Activated CD4-positive, alpha-beta T cell treated with anti-CD3 and anti-CD28 coated beads for 4 hours (primary cell): ENCODE data around the gene AGO1.
"Not testable (repeated sequence)": the region's sequence is repeated elsewhere in the genome, so short reads cannot be mapped to it uniquely, and the experiment has no call there.

Source experiments
- DNase-seq, 2 donors: peaks; one replicate each; pipeline ENCODE4 v3.0.0-alpha.2; 2020

Gene AGO1

DNA sequence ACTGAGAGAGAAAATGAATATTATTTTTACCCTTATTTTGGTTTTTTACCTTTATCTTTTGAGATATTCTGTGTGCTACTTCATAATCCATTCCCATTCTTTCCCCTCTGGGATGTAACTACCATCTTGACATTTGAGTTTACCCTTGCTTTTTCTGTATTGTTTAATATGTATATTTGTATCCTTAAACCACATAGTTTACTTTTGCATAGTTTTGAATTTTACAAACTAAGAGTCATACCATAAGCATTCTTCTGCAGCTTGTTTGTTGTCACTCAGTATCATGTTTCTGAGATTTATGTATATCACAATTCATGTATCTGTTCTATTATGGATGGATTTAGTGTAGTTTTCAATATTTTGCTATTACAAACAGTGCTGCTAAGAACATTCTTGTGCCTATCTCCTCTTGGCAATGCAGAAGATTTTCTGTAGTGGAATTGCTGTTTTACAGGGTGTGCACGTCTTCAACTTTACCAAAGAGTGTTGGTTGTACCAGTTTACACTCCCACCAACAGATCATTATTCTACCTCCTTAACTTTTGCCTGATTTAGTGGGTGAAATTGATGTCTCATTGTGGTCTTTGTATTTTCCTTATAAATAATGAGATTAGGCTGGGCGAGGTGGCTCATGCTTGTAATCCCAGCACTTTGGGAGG, 12.2 kb upstream of the AGO1 start:
- no peak for DNase-seq

DNA sequence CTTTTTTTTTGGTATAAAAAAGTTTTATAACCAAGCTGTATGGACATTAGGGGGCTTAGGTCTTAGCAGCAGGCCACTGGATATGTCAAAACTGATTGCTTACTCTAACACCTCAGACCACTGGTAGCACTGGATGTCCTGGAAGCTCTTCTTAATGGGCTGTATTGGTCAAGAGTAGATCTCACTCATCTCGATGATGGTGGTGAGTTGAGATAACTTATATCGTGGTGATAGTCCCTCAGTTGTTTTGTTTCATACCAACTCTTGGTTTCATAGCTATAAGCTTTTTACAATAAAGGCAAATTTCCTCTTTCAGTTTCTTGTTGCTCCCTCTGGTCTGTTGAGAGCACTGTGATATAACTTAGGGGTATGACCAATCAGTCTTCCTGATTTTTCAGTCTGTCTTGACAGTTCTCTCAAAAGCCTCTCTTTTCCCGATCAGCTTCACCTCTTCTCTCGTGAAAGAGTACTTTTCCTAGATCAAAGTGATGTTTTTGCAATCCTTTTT, 9.7 kb upstream of the AGO1 start:
- no peak for DNase-seq

DNA sequence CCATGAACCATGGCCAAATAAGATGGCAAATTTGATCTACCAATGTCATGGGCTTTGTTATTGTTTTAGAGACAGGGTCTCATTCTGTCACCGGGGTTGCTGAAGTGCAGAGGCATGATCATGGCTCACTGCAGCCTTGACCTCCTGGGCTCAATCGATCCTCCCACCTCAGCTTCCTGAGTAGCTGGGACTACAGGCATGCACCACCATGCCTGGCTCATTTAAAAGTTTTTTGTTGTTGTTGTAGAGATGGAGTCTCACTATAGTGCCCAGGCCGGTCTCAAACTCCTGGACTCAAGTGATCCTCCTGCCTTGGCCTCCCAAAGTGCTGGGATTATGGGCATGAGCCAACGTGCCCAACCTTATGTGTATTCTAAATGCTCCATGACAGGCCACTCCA, 8.9 kb upstream of the AGO1 start:
- not testable (repeated sequence) for DNase-seq

DNA sequence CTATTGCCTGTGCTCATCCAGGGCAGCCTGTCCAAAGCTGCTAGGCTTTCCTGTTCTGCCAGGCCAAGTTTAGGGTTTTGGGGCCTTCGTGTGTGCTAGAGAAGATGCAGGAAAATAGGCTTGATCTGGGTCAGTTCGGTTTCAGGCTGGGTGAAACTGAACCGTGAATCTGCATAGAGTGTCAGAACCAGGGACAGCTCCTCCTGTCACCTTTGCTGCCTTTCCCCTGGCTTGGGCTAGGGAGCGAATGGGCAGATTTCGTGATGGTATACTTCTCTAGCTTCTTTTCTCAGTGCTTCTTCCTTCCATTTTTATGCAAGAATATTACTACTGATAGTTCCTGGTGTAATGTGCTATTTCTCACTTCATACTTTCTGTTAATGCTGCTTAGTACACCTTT, 6.0 kb upstream of the AGO1 start:
- DNase-seq = no peak

DNA sequence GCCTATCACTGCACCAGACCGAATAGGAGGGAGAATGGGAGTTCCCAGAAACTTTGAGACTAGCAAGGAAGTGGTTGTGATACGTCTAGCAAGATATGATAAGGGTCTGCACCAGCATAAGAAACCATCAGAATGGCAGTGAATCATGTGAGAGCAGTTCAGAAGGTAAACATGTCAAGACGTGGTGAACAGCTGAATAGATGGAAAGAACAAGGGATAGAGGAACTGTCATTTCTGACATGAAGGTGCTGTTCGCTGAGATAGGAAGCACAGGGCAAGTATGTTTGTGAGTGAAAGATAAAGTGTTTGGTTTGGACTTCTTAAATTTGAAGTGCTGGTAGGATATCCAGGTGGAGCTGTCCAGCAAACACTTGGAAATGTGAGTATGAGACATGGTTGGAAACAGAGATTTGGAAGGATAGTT, 1.1 kb upstream of the AGO1 start:
- no peak for DNase-seq

DNA sequence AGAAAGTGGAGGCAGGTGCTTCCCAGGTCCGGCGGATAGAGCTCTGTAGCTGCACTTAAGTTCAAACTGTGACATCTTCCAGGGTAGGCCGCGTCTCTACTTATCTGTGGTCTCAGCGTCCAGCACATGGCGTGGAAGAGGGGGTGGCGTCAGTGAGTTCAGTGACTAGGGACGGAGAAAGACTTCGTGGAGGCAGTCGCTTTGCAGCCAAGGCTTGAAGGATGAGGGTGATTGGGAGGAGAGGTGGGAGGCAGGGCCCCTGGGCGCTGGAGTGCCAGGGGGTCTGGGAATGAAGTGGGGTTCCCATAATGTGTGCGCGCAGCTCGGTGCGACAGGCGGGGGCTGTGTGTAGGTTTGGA, 444 bp upstream of the AGO1 start:
- no peak for DNase-seq

DNA sequence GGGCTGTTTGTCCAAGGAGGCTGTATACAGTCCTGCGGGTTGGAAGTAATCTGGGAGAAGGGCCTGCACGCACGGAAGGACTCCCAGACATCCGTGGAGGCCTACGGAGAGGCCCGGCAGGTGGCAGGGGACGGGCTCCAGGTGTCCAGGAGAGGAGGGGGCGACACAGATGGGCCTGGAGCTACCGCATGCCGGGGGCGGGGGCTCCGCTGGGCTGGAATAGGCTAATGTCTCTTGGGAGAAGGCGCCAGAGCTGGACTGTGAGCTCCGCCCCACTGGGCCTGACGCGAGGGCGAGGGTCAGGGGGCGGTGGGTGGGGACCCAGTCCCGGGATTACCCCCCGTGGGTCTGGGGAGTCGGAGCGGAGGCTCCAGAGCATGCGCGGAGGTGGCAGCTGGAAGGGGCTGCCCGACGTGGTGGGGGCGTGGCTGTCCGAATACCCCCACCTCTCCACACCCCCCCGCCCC, 659 bp downstream of the AGO1 start:
- DNase-seq = peak; percentile 49 to 56

DNA sequence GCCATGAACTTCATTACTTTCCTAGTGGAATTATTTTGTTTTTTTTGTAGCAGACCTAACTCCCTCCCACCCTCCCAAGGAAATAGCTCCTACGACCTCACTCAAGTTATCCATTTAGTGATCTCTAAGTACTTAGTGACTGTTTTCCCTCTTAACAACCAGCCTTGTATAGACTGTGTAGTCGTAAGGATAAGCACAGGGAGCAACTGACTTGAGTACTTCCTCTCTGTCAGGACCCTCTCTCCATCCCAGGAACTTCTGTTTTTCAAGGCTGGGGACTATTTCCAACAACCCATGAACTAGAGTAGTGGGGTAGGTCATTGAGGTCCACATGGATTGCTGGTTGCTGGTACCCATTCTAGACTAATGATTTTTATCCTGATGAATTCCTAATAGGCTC, 1.9 kb downstream of the AGO1 start:
- no peak for DNase-seq

DNA sequence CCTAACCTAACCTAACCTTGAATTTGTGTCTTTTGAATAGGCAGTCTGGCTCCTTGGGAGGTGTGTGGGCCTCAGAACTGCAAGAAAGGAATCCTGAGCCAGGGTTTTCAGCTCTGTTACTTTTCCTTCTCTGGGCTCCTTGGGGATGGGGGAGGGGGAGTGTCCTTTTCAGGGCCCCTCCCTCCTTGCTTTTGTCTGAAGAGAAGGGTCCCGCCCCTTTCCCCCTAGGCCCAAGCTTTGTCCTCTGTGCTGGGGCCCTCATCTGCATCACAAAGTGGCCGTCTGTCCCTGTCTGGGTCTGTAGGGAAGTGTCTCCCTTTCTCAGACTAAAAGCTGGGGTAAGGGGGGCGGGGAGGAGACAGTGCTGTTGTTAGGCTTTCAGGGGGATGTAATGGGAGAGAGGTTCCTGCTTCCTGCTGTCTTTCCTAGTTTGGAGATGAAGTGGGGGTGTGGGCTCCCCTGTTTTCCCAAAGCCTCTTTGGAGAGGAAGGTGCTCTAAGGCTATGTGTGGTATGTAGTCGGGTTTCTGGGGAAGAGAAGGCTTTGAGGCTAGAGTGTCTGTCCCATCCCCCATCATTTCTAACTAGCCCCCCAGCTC, 3.1 kb downstream of the AGO1 start:
- no peak for DNase-seq

DNA sequence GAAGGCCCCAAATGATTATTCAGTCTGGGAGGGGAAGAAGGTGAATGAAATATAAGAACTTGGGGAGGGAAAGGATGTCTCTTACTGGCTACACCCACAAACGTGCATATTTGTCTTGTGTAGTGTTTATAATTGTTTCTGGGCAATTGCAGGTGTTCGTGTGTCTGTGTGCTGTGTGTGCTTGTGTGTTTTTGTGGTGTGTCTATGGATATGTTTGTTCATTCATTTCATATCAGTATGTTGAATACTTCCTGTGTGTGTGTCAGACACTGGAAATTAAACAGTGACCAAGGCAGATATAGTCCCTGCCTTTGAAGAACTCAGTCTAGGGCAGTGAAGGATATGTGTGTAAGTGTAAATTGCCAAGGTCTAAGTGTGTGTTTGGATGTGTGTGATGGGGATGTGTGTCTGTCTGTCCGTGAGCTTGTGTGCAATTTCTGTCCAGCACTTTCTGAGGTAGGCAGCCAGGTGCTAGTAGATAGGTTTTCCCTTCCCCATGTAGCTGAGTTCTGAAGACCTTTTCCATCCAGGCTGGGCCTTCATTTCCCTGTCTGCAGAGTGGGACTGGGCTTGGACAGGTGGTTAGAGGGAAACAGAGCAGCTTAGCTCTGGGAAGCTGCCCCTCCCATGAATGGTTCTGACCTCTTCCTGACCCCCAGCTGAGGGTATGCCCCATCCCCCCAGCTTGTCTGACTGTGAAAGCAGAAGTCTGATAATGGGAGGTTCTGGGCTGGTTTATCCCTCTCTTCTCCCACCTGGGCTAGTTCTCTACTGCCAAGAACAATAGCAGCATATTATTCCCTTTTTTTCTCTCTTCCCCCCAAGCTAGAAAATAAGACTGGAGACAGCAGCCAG, 3.8 kb downstream of the AGO1 start:
- no peak for DNase-seq

DNA sequence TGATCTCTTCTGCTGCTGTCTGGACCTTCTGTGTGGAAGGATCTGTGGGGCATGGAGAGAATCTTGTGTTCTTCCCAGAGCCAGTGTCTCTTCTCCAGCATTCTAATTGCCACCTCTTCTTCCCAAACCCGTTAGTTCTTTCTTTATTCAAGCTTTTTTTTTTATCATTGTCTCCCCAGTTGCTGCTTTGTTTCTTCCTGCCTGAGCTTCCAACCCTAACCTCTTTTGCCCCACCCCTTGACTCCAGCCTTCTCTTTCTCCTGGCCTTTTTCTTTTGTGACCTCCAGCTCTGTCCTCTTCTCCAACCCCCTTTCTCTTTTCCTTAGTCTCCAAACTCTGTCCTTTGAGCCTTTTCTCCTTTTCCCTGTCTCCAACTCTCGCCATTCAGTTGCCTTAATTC, 4.5 kb downstream of the AGO1 start:
- no peak for DNase-seq

DNA sequence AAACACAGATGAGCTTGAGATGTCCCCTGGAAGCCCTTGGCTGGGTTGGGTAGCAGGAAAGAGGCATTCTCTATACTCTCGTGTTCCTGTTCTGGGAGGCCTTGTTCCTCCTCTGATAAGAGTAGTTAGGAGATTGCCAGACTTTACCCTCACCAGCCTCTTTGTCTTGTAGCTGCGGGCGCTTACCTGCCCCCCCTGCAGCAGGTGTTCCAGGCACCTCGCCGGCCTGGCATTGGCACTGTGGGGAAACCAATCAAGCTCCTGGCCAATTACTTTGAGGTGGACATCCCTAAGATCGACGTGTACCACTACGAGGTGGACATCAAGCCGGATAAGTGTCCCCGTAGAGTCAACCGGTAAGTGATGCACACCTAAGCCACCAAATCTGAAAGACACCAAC, 5.2 kb downstream of the AGO1 start:
- DNase-seq = no peak

DNA sequence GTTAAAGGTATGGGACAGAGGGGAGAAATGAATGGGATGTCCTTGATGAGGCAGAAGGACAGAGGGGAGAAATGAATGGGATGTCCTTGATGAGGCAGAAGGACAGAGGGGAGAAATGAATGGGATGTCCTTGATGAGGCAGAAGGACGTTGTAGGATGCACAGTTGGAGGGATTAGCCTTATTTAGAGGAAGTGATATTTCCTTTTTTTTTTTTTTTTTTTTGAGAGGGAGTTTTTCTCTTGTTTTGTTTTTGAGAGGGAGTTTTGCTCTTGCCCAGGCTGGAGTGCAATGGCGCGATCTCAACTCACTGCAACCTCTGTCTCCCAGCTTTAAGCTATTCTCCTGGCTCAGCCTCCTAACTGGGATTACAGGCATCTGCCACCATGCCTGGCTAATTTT, 6.0 kb downstream of the AGO1 start:
- DNase-seq = not testable (repeated sequence)

DNA sequence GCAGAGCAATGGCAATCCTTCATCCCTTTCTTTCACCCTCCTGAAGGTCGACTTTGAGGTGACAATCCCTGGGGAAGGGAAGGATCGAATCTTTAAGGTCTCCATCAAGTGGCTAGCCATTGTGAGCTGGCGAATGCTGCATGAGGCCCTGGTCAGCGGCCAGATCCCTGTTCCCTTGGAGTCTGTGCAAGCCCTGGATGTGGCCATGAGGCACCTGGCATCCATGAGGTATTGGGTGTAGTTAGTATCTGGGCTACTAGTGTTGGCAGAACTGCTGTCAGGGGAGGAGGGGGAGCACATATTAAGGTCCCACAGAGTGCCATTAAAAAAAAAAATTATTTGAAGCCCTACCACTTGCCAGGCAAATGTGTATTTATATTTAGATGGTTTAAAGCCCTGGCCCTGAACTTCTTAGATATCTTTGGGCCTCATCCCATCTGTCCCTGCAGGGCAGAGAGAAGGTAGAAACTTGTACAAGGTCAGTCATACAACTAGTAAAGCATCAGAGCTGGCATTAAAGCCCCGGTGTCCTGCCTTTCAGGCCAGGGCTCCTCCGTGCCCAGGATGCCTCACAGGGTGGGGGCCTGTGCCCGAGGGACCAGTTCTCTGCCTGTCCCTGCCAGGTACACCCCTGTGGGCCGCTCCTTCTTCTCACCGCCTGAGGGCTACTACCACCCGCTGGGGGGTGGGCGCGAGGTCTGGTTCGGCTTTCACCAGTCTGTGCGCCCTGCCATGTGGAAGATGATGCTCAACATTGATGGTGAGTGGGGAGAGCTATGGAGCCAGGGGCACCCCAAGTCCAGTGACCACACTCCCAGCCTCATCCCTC, 10.3 kb downstream of the AGO1 start:
- no peak for DNase-seq

DNA sequence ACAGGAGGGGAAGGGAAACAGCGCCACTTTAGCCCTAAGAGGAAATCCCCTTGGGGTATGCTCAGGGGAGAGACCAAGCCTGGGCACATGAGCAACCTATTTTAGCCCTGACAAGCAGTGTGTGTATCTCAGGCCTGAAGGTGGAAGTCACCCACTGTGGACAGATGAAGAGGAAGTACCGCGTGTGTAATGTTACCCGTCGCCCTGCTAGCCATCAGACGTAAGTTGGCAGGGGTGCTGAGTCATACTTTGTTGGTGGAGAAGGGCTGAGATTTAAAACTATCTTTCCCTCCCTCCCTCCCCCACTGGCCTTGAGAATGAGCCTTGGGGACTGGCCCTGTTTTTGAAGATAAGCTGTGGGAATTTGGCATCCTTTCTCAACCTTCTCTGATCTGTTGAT, 11.2 kb downstream of the AGO1 start:
- DNase-seq = no peak

DNA sequence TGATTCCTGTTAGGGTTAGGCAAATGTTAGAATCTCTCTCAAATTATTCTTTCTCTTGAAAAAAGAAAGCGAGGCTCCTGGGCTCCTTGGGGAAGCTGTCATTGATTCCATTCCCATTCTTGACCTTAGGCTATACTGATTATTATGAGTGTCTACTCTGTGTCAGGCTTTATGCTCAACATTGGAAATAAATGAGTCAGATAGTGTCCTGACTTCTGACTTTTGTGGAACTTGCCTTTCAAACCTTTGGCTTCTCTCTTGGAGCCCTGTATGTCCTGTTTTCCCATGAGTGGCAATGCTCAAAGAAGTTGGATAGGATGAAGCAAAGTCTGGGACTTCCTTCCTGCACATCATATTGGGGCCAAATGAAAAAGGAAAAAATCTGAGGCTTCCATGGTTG, 11.6 kb downstream of the AGO1 start:
- no peak for DNase-seq

DNA sequence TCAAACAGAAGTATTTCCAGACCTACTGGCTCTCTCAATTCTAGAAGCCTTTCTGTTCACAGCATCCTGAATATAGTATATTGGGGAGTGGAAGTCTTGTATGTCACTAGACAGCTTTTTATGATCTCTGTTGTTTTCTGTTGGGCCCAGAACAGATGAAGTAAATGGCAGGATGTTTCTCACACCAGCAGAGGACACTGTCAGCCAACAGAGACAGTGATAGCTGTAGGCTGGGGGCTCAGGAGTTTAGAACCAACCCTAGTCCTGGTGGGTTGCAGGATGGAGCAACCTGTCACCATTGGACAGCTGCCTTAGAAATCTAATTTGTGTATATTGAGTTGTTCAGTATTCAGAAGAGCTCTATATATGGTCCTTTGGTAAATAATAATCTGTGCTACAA, 16.9 kb downstream of the AGO1 start:
- no peak for DNase-seq

DNA sequence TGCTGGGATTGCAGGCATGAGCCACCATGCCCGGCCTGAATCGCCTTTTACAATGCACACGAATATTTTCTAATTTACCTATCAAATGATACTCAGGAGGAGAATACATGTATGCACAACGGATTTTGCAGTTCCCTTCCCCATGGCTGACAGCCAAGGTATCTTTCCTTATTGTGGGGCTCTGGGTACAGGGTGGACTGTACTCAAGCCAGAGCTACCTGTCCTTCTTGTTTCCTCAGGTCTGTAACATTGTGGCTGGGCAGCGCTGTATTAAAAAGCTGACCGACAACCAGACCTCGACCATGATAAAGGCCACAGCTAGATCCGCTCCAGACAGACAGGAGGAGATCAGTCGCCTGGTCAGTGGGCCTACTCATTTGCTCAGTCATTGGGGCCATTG, 18.2 kb downstream of the AGO1 start:
- no peak for DNase-seq

DNA sequence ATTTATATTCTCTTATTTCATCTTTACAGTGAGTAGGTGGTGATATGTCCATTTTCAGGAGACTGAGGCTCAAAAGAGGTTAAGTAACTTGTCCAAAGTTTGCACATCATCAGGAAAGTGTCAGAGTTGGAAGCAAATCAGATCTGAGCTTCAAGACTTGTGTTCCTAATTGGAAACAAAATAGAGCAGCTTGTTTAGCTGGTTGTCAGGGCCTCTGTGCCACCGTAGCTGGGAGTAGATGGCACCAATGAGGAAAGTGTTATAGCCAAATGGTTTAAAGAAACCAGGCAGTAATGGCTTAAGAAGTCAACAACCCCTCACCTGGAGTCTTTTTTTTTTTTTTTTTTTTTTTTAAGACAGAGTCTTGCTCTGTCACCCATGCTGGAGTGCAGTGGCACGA, 19.7 kb downstream of the AGO1 start:
- no peak for DNase-seq

DNA sequence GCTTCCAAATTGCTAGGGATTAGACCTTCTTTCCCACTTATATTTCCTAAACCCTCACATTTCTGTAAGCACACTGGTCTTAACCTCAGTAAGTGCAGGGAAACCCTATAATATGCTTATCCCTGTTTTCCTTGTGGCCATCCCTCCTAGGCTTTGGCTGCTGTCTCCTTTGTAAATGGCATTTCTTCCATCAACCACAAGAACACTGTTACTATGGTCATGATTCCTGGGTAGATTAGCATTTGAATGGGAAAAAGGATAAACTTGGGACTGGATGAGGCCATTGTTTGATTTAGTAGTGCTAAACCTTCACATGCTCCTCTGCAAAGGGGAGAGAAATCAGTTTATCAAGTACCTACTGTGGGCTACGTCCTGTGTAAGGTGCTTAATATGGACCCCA, 31.7 kb downstream of the AGO1 start:
- DNase-seq = no peak

DNA sequence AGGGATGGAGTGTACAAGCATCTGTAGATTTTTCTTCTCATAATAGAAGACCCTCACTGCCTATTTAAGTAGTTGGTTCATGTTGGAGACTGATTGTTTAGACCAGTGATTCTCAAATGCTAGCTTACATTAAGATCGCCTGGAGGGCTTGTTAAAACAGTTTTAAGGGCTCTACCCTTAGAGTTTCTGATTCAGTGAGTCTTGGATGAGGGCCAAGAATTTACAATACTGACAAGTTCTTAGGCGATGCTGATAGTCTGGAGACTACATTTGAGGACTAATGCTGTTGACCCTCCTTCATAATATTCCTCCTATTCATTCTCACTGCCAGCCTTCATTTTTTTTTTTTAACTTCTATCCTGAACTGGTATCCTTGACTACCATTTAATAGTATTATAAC, 32.7 kb downstream of the AGO1 start:
- DNase-seq = no peak

DNA sequence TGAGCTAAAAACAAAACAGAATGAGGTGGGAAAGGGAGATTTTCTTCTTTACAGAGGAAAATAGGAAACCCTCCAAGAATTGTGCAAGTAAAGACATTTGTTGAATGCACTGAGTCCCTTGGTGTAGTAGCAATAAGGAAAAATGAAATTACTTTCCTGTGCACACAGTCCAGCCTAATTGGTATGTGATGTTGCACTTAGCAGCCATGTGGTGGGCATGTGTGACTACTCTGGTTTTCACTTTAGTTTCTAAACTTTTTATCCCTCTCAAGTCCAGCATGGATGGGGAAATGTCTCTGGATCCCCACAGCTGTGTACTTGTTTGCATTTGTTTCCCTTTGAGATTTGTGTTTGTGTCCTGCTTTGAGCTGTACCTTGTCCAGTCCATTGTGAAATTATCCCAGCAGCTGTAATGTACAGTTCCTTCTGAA, 40.8 kb downstream of the AGO1 start:
- no peak for DNase-seq

DNA sequence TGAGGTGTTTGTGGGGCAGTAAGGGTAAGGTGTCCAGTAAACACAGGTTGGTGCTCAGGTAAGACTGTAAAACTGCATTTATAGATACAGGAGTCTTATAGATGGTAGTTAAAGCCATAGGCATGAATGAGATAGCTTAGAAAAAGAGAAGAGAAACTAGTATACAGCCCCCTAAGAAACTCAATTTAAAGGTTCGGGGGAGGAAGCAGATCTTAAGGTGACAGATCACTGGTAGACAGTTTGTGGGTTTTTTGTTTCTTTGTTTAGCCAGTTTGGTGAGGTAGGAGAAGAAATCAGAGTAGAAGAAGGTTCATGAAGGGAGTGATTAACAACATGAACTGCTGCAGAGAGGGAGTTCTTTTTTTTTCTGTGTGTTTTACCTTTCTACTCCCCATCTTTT, 41.8 kb downstream of the AGO1 start:
- DNase-seq = no peak
